ENCODE results near the gene OGFOD1. TPM values are rescaled to one million over a fixed set of nuclear protein-coding genes. Genes with fewer than 3 reads are reported as not detected.

The OGFOD1 gene
- 10 to 100 TPM; 38.9 to 40.9 (median 39.6) TPM for polyA plus RNA-seq (ENCODE audit: insufficient read length in 3 of 3)
- long read RNA-seq, donor 1, full-length matches to known transcripts: 6 of 14 reads
- long read RNA-seq, donor 1, partial matches to known transcripts: 8 of 14 reads
- long read RNA-seq, donor 1, other reads (novel, unspliced or antisense): 0 of 14 reads
- long read RNA-seq, donor 2, full-length matches to known transcripts: 4 of 23 reads
- long read RNA-seq, donor 2, partial matches to known transcripts: 19 of 23 reads
- long read RNA-seq, donor 2, other reads (novel, unspliced or antisense): 0 of 23 reads
- long read RNA-seq, donor 3, full-length matches to known transcripts: 8 of 16 reads
- long read RNA-seq, donor 3, partial matches to known transcripts: 8 of 16 reads
- long read RNA-seq, donor 3, other reads (novel, unspliced or antisense): 0 of 16 reads
- long read RNA-seq, donor 4, full-length matches to known transcripts: 6 of 15 reads
- long read RNA-seq, donor 4, partial matches to known transcripts: 9 of 15 reads
- long read RNA-seq, donor 4, other reads (novel, unspliced or antisense): 0 of 15 reads
- long read RNA-seq, donor 5: 0 reads
- long read RNA-seq, donor 6, full-length matches to known transcripts: 6 of 15 reads
- long read RNA-seq, donor 6, partial matches to known transcripts: 9 of 15 reads
- long read RNA-seq, donor 6, other reads (novel, unspliced or antisense): 0 of 15 reads
- long read RNA-seq, donor 7, full-length matches to known transcripts: 4 of 16 reads
- long read RNA-seq, donor 7, partial matches to known transcripts: 12 of 16 reads
- long read RNA-seq, donor 7, other reads (novel, unspliced or antisense): 0 of 16 reads
- long read RNA-seq, donor 8: 0 reads
- long read RNA-seq, donor 9, full-length matches to known transcripts: 9 of 55 reads
- long read RNA-seq, donor 9, partial matches to known transcripts: 46 of 55 reads
- long read RNA-seq, donor 9, other reads (novel, unspliced or antisense): 0 of 55 reads
- long read RNA-seq, donor 10, full-length matches to known transcripts: 6 of 12 reads
- long read RNA-seq, donor 10, partial matches to known transcripts: 6 of 12 reads
- long read RNA-seq, donor 10, other reads (novel, unspliced or antisense): 0 of 12 reads
- long read RNA-seq, donor 11, full-length matches to known transcripts: 5 of 48 reads
- long read RNA-seq, donor 11, partial matches to known transcripts: 43 of 48 reads
- long read RNA-seq, donor 11, other reads (novel, unspliced or antisense): 0 of 48 reads
- long read RNA-seq, donor 12, full-length matches to known transcripts: 4 of 31 reads
- long read RNA-seq, donor 12, partial matches to known transcripts: 27 of 31 reads
- long read RNA-seq, donor 12, other reads (novel, unspliced or antisense): 0 of 31 reads
- long read RNA-seq, donor 13: 0 reads
- long read RNA-seq, donor 14, full-length matches to known transcripts: 3 of 69 reads
- long read RNA-seq, donor 14, partial matches to known transcripts: 66 of 69 reads
- long read RNA-seq, donor 14, other reads (novel, unspliced or antisense): 0 of 69 reads
- long read RNA-seq, donor 15, full-length matches to known transcripts: 4 of 4 reads
- long read RNA-seq, donor 15, partial matches to known transcripts: 0 of 4 reads
- long read RNA-seq, donor 15, other reads (novel, unspliced or antisense): 0 of 4 reads
- long read RNA-seq, donor 16, full-length matches to known transcripts: 16 of 90 reads
- long read RNA-seq, donor 16, partial matches to known transcripts: 74 of 90 reads
- long read RNA-seq, donor 16, other reads (novel, unspliced or antisense): 0 of 90 reads

GRCh38 chr16:56450986-56451752, at the start of gene OGFOD1, which contains the start of gene NUDT21:
TSS of gene OGFOD1 (plus strand) at chr16:56451554. CDS start at chr16:56451613, 59 bp downstream.
TSS of gene NUDT21 (minus strand) at chr16:56451332. CDS start at chr16:56451202, 130 bp downstream.
- peak; percentile 82 to 97 (median 93) for DNase-seq (ENCODE audit: extremely low read depth in 1 of 11, low read depth in 9 of 11, low spot score in 4 of 11)

GRCh38 chr16:56405977-56406672, 45.2 kb upstream of the OGFOD1 start:
- DNase-seq (ENCODE audit: extremely low read depth in 1 of 11, low read depth in 9 of 11, low spot score in 4 of 11): no peak

GRCh38 chr16:56408379-56409098, 42.8 kb upstream of the OGFOD1 start:
- DNase-seq (ENCODE audit: extremely low read depth in 1 of 11, low read depth in 9 of 11, low spot score in 4 of 11): no peak

GRCh38 chr16:56409195-56409594, 42.2 kb upstream of the OGFOD1 start:
- DNase-seq (ENCODE audit: extremely low read depth in 1 of 11, low read depth in 9 of 11, low spot score in 4 of 11): no peak

DNA sequence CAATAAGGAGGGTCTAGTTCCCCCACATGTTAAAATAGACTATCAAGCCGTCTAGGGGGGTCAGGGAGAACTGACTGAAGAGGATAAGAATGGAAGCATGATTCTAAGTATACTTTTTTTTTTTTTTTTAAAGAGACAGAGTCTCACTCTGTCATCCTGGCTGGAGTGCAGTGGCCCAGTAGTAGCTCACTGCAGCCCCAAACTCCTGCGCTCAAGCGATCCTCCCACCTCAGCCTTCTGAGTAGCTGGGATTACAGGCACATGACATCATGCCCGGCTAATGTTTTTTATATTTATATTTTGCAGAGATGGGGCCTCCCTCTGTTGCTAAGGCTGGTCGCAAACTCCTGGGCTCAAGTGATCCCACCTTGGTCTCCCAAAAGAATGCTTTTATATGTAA, 40.2 kb upstream of the OGFOD1 start:
- DNase-seq (ENCODE audit: extremely low read depth in 1 of 11, low read depth in 9 of 11, low spot score in 4 of 11): no peak

DNA sequence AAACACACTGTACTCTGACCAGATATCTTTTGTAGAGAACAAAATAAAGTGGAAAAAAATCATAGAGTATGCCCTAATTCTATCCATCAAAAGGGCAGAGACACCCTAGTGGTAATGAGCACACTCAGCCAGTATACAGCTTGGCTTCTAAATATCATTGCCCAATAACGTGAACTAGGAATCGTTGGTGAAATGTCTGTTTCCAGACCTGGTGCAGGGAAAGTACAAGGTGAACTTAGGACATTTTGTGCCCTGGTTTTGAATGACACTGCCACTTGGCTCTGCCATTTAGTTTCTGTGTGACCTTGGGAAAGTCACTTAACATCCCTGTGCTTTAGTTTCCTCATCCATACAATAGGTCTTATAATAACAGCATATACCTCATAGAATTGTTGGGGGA, 39.7 kb upstream of the OGFOD1 start:
- no peak for DNase-seq (ENCODE audit: extremely low read depth in 1 of 11, low read depth in 9 of 11, low spot score in 4 of 11)

DNA sequence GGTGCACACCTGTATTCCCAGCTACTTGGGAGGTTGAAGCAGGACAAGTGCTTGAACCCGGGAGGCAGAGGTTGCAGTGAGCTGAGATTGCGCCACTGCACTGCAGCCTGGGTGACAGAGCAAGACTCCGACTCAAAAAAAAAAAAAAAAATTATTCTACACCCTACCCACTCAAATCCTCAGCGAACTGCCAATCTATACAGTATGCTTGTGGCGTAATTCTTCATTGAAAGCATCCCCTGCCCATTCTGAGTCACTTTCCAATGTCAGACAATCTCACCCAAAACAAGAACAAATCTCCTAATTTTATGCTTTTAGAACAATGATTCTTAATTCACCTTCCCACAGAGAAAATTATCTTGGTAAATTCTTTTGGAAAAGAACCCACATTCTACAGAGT, 38.0 kb upstream of the OGFOD1 start:
- DNase-seq (ENCODE audit: extremely low read depth in 1 of 11, low read depth in 9 of 11, low spot score in 4 of 11): no peak

- DNase-seq (ENCODE audit: extremely low read depth in 1 of 11, low read depth in 9 of 11, low spot score in 4 of 11): no peak
Measured at GRCh38 chr16:56414366-56414765, 37.0 kb upstream of the OGFOD1 start.

DNA sequence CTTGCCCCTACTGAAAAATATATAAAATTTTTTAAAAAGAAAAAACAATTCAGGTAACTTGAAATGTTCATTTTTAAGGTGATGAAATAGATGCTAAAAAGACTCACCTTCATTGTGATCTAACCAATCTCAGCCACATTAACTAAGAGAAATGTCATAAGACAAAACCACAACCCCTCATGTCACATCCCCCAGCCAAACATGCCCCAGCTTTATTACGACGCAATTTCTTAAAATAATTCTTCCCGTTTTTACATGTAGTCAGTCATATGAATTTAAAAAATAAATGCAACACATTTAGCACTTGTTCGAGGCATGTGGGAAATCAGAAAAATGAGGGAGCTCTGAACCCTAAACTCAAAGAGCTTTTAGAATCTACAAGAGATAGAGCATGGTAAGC, 35.5 kb upstream of the OGFOD1 start:
- DNase-seq (ENCODE audit: extremely low read depth in 1 of 11, low read depth in 9 of 11, low spot score in 4 of 11): no peak

- DNase-seq (ENCODE audit: extremely low read depth in 1 of 11, low read depth in 9 of 11, low spot score in 4 of 11): no peak
Measured at GRCh38 chr16:56417138-56417537, 34.2 kb upstream of the OGFOD1 start.

GRCh38 chr16:56419740-56420548, 31.4 kb upstream of the OGFOD1 start:
- no peak for DNase-seq (ENCODE audit: extremely low read depth in 1 of 11, low read depth in 9 of 11, low spot score in 4 of 11)

- DNase-seq (ENCODE audit: extremely low read depth in 1 of 11, low read depth in 9 of 11, low spot score in 4 of 11): no peak
Measured at GRCh38 chr16:56420613-56421012, 30.7 kb upstream of the OGFOD1 start.

DNA sequence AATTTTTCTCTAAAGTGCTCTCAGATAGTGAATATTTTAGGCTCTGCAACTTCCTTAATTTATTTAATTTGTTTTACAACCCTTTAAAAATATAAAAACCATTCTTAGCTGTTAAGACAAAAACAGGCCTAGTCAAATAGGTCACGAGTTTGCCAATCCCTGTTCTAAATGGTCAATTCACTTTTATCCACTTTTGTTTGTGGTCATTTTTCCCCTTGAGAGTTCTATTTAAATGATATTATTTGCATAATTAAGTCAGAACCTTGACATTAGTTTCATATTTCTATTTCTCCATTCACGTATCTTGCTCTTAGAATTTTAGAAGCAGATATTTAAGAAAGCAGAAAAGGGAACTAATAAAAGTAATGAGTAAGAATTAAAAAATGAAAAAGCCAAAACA, 30.0 kb upstream of the OGFOD1 start:
- DNase-seq (ENCODE audit: extremely low read depth in 1 of 11, low read depth in 9 of 11, low spot score in 4 of 11): no peak

DNA sequence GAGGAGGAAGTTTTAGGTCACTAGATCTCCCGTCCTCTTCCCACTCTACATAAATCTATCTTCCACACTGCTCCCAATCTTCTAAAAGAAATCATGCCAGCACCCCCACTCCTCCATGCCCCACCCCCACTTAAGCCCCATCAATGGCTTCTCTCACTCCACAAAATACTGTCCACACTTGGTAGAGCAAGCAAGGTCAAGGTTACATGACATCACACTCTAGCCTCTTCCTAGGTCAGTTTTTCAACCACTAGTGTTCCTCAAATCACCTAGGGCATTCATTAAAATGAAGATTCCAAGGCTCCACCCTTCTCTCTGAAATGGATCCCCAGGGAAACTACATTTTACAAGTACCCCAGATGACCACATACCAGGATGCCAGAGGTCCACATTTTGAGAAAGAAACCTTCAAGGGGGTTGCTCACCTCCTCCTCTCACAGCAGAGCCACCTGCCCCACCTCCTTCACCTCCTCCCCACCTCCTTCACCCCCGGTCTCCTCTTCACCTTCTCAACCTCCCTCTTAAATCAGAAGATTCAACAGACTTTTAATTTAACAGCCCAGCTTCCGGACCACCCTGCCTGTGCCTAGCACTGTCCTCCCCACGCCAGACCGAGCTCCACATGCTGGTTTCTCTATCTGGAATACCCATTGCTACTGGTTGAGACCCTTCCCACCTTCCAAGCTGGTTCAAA, 29.2 kb upstream of the OGFOD1 start:
- DNase-seq (ENCODE audit: extremely low read depth in 1 of 11, low read depth in 9 of 11, low spot score in 4 of 11): no peak

DNA sequence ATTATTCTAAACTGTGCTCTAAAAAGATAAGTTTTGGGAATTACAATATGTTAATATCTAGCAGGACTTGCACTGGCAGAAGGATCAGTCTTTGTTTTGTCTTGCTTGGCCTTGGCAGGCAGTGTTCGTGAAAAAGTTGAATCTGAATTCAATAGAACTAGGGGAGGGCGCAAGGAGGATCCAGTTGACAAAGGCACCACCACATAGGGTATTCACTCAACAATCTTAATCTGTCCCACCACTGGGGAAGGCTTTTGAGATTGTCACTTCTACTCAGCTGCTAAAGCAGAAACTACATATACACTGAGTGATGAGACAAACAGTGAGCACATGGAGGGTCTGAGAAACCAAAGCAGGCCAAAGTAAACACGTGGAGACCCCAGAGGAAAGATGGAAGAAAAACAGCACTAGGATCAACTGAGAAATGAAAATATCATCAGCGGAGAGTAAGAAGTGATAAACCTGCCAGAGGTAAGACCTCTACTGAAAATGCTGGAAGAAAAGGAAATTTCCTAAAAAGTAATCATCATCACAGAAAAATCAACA, 28.4 kb upstream of the OGFOD1 start:
- DNase-seq (ENCODE audit: extremely low read depth in 1 of 11, low read depth in 9 of 11, low spot score in 4 of 11): no peak
